NT2/D1 (cell line): ENCODE data around the gene KRTAP9-4.

Experiments
- SUZ12 ChIP-seq: IDR thresholded peaks from 2 replicates; pipeline ENCODE4 v1.6.1; 2011; ENCODE audit not compliant: insufficient read length, insufficient read depth; ENCODE audit errors: extremely low read depth
- YY1 ChIP-seq: IDR thresholded peaks from 2 replicates; pipeline ENCODE4 v1.6.1; 2011; ENCODE audit not compliant: insufficient read length, insufficient read depth
- ZNF274 ChIP-seq: IDR thresholded peaks from 2 replicates; pipeline ENCODE4 v1.6.1; 2011; ENCODE audit warnings: mild to moderate bottlenecking, low read depth, low read length

DNA sequence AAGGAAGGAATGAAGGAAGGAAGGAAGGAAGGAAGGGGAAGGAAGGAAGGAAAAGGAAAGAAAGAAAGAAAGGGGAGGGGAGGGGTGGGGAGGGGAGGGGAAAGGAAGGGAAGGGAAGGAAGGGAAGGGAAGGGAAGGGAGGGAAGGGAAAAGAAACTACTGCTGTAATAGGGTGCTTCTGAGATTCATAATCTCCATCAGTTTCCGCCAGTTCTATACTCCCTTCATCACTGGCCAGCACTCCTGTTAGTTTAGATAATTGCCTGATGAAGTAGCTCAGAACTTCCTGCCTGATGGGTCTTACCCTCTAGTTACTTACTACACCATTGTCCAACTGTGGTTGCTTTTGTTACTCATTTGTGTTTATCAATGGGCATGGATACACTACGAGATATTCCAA, 13.7 kb downstream of the KRTAP9-4 start:
- no peak for TF ChIP-seq ZNF274
- no peak for TF ChIP-seq YY1
- TF ChIP-seq SUZ12 = no peak
